Measurements from ENCODE around the gene PRKN. TPM values are rescaled to one million over a fixed set of nuclear protein-coding genes. Genes with fewer than 3 reads are reported as not detected.

PRKN gene
- total RNA-seq, 4 donors from 2014 or later = 8.4 to 44.8 (median 12.6) TPM

DNA sequence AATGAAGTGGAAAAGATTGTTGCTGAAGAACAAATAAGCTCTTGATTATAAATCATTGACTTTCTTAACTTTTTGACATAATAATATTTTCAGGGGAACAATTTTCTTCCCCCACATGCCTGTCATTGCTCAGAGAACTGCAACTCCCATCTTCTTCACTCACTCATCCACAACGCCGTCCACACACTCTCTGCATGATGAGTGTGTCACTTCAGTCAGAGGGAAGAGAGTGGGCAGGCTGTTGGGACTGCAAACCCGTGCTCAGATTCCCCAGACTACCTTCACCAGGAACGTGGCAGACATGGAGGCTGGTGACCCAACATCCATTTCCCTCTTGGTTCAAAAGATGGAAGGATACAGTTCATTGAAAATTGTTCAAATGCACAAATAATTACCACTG lies 650.8 kb downstream of the PRKN start:
- DNase-seq (ENCODE audit: low spot score) (no peak), ATAC-seq (ENCODE audit: low FRiP score) (no peak)
- no peak for TF ChIP-seq CTCF (IDR thresholded peaks at IDR 0.05)

GRCh38 chr6:162074641-162075275 lies 652.8 kb downstream of the PRKN start:
- no peak for ATAC-seq (ENCODE audit: low FRiP score)
- DNase-seq (ENCODE audit: low spot score) = no peak
- TF ChIP-seq CTCF (IDR thresholded peaks at IDR 0.05) = no peak

DNA sequence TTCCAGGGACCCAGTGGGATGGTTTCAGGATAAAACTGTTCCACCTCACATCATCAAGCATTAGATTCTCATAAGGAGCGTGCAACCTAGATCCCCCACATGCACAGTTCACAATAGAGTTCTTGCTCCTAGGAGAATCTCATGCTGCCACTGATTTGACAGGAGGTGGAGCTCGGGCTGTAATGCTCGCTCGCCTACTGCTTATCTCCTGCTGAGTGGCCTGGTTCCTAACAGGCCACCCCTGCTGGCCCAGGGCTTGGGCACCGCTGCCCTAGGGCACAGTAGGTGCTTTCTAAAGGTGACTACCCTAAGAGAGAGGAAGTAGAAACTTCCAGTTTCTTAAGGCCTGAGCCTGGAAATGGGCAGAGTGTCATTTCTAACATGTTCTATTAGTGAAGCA lies 656.9 kb downstream of the PRKN start:
- DNase-seq (ENCODE audit: low spot score) (no peak), ATAC-seq (ENCODE audit: low FRiP score) (no peak)
- no peak for TF ChIP-seq CTCF (IDR thresholded peaks at IDR 0.05)

DNA sequence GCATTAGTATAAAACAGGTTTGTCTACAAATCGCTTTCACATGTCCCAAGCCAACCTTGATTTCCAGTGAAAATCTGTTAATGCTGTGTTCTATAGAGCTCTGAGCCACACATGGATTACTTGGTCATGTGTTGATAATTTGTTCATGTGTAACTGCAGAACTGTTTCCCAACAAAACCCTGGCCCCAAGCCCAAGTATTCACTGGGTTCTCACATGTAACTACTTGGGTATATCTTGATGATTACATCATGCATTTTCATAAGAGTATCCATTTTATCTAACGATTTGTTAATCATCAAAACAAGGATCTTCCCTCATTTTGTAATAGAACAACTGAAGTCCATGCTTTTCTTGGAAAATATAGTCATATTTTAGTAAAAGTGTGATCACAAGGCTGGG lies 657.6 kb downstream of the PRKN start:
- TF ChIP-seq CTCF (IDR thresholded peaks at IDR 0.05) = no peak
- ATAC-seq (ENCODE audit: low FRiP score) (no peak), DNase-seq (ENCODE audit: low spot score) (no peak)

GRCh38 chr6:162068340-162068739 lies 659.2 kb downstream of the PRKN start:
- no peak for DNase-seq (ENCODE audit: low spot score)
- TF ChIP-seq CTCF (IDR thresholded peaks at IDR 0.05) = no peak
- ATAC-seq (ENCODE audit: low FRiP score) = no peak

GRCh38 chr6:162063666-162064065 lies 663.9 kb downstream of the PRKN start:
- DNase-seq (ENCODE audit: low spot score) = no peak
- TF ChIP-seq CTCF (IDR thresholded peaks at IDR 0.05) = no peak
- ATAC-seq (ENCODE audit: low FRiP score) = no peak

DNA sequence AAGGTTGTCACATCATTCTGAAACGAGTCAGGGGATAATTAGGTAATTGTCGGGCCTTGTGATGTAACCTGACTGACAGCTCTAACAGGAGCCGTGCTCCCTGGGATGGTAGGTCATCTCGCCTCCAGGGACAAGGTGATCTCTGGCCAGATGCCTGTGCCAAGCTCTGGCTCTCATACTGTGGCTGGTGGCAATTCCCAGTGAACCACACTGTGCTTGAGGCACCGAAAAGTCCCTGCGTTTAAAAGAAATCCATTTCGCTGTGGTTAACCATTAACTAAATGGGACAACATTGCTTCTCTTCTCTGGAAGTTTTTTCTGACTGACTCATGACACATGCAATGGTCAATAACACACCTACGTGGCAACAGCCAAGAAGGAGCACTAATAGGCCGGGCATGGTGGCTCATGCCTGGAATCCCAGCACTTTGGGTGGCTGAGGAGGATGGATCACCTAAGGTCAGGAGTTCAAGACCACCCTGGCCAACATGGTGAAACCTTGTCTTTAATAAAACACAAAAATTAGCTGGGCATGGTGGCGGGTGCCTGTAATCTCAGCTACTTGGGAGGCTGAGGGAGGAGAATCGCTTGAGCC lies 669.2 kb downstream of the PRKN start:
- ATAC-seq (ENCODE audit: low FRiP score) = no peak
- DNase-seq (ENCODE audit: low spot score) = no peak
- TF ChIP-seq CTCF (IDR thresholded peaks at IDR 0.05) = no peak

Data from omental fat pad (tissue), 4 donors.